GM19193 (cell line): ENCODE measurements around the gene XPNPEP1.
A peak's percentile ranks its signal among the peaks of the same experiment; 100 is the strongest.

Experiments used
- POLR2A ChIP-seq: IDR thresholded peaks from 4 replicates; pipeline ENCODE4 v1.6.1; 2011; ENCODE audit not compliant: insufficient read depth, insufficient read length; ENCODE audit errors: extremely low read depth

The XPNPEP1 gene

GRCh38 chr10:109922976-109923921 lies at the start of gene XPNPEP1:
Gene XPNPEP1 (minus strand): TSS chr10:109923511. CDS start chr10:109923433, 78 bp downstream.
- TF ChIP-seq POLR2A, result peak; percentile 94

- no peak for TF ChIP-seq POLR2A
These were observed 49.2 kb upstream of the XPNPEP1 start for GRCh38 chr10:109972372-109973001.

- TF ChIP-seq POLR2A, result no peak
These were observed 48.3 kb upstream of the XPNPEP1 start for GRCh38 chr10:109971634-109972033.

GRCh38 chr10:109969760-109970346 lies 46.5 kb upstream of the XPNPEP1 start:
- no peak for TF ChIP-seq POLR2A

- no peak for TF ChIP-seq POLR2A
These were observed 45.8 kb upstream of the XPNPEP1 start for GRCh38 chr10:109968953-109969759.

- no peak for TF ChIP-seq POLR2A
These were observed 44.4 kb upstream of the XPNPEP1 start for GRCh38 chr10:109967739-109968088.

DNA sequence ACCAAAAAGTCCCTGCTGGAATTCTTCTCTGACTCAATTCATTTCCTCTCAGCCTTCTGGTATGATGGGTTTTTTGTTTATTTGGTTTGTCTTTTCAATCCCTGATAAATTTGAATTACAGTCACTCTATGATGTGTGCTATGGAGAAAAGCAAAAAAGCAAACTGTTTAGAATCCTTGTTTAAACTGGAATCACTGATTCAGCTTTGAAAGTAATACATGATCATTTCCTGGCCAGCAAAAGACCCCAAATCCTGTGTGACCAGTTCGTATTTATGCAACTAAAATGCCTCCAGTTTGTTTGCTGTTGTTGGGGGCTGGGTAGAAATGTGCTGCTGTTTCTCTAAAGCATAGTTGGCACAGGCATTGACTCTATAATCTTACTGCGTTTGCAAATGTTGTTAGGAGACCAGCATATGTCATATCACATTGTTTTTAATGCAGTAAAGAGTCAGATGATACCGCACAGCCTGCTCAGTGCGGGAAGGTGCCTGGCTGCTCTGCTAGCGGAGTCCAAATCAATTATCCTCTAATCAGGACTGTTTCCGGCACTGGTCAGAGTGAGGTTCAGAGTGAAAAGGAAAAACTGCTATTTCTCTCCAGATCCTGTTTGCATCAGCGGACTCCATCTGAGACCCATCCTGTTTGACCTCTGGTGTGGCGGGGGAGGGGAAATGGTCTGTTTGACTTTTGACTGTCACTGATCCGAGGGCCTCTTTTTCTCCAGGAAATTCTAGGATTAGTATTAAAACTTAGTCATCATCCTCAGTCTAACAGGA lies 43.8 kb upstream of the XPNPEP1 start:
- TF ChIP-seq POLR2A, result no peak

DNA sequence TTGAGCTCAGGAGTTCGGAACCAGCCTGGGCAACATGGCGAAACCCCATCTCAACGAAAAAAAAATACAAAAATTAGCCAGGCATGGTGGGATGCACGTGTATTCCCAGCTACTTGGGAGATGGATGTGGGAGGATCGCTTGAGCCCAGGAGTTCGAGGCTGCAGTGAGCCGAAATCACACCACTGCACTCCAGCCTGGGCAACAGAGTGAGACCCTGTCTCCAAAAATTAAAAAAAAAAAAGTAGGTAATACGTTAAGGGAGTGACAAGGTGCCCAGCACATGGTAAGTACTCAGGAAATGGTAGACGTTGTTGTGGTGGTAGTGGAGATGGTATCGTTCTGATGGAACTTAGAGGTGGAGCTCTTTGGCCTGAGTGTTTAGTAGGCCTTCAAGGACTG lies 41.0 kb upstream of the XPNPEP1 start:
- no peak for TF ChIP-seq POLR2A

GRCh38 chr10:109963439-109963838 lies 40.1 kb upstream of the XPNPEP1 start:
- no peak for TF ChIP-seq POLR2A

DNA sequence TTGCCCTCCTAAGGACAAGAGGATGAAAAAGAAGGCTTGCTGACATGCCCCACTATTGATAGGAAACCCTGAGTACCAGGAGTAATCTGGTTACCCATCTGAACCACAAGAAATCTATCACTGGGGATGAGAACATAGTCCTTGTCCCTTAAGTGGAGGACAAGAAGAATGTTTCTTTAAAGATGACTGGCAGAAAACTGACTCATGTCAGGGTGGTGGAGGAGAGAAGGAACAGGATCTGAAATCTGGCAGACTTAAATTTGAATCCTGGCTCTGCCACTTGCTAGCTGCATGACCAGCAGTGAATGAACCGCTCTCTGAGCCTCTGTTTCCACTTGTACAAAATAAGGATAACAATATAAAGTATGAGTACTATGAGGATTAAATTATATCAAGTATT lies 38.9 kb upstream of the XPNPEP1 start:
- no peak for TF ChIP-seq POLR2A

DNA sequence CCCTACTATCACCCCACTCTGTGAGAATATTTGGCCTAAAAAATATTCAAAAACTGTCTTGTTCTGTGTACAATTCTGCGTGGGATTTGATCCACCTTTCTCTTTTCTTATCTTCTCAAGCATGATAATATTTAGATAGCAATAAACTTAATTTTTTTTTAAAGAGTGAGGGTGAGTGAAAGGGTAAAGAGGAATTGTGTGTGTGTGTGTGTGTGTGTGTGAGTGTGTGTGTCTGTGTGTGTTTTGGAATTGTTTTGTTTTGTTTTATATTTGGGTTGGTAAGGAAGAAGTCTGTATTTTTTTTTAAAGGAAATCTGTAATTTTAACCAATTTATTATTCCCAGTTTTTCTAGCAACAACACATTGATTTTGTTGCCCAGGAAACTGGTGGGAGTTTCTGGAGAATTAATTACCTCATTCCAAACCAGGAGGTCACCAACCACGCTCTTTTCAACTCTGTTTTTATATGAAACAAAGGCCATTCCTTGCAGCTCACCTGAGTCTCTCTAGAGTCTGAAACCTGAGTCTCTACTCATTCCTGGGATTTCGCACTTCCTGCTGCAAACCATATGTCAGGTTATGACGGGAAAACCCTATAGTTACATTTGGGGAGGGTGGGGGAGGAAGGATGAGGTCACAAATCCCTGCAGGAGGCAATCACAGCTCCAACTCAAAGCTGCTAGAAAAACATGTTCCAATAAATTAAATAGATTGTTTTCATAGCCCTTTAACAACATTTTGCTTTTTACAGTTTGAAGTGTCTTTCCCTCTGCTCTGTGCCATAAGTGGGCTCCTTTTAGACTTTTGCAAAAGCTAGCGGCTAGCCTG lies 38.1 kb upstream of the XPNPEP1 start:
- TF ChIP-seq POLR2A, result no peak

DNA sequence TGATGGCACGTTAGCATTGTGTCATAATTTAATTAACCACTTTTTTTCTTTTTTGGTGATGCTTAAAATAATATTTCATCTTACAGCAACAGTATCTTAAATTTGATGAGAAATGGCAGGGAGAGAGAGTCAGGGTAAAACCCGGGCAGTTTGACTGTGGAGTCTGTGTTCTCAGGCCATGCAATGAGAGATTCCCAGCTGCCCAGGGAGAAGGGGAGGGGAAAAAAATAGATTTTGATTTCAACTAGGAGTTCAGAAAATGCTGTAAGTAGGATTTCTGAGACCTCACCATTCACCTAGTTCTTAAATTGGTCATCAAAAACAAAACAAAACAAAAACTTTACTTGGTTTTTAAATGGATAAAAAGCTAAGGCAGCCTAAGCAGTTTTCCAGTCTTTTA lies 37.4 kb upstream of the XPNPEP1 start:
- TF ChIP-seq POLR2A, result no peak

DNA sequence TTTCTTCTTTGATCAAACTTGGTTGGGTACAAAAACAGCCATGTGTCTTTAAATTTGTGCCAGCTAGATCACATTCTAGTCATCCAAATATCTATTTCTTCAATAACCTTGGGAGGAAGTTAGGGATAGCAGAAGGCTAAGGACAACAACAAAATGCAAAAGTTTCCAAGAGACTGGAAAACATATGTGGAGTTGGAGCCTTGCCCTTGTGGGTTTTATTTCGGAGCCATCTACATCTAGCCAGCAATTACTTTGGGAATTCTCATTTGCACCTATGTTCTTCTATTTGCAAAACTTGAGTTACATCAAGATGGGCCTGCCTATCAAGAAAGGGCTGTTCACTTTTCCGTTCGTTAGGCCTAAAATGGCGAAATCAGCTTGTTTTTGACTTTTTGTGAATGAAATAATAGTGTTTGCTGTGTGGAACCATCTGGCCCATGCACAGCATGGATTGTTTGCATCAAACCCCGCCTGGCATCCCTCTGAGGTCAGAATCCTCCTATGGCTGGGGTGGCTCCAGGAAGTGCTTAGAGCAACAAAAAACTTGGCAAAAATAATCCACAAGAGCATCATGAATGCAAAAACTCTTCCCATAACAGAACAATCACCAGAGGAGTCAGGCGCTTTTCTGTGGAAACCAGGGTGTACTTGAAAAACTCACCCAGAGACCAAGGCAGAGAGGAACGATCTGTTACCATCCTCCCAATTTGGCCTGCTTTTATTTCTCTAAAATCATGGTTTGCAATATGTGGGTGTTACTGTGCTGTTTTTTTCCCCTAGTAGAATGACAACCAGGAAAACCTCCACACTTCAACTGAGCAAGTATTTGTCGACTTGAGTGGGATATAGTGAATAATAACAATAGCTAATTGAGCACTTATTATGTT lies 36.2 kb upstream of the XPNPEP1 start:
- TF ChIP-seq POLR2A, result no peak

GRCh38 chr10:109958059-109958458 lies 34.7 kb upstream of the XPNPEP1 start:
- no peak for TF ChIP-seq POLR2A
